Activated CD4-positive, CD25-positive, alpha-beta regulatory T cell (primary cell): ENCODE data around the gene ZRANB2.

Source experiments
- DNase-seq, 4 experiments: peaks; one replicate each; lab custom pipeline; 2025; lab: John Stamatoyannopoulos, UW

ZRANB2 gene

GRCh38 chr1:71068325-71069240 is 12.3 kb downstream of the ZRANB2 start:
- no peak for DNase-seq

DNA sequence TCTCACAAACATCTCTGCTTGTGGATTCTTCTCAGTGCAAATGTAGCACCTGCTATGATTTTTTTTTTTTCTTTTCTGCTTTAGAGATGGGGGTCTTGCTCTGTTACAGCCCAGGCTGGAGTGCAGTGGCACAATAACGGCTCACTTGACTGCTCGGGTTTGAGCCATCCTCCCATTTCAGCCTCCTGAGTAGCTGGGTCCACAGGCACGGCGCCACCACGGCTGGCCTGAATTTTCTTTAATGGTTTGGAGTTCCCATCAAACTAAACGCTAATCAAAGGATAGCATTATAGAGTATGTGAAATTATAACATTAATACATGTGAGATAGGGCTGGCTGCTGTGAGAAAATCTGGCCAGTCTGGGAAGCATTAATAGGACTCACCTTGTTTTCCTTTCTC is 26.0 kb downstream of the ZRANB2 start:
- no peak for DNase-seq

- no peak for DNase-seq
Measured at GRCh38 chr1:71054281-71054731, 26.5 kb downstream of the ZRANB2 start.

DNA sequence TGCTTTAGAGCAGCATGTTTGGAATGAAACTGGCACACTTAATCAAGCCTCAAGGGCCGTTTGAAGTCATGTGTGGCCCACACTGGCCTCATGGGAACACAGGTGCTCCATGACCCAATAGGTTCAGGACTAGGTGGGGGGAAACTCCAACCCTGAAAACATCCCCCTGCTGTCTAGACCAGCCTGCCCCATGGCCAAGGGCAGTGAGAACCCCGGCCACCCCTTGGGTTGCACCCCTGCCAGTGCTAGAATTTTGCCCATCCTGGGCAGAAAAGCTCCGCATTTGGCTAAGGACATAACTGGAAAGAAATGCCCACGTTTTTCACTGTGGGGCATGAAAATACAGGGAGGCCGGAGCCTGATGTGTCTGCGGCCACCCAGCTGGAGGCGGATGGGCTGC is 27.1 kb downstream of the ZRANB2 start:
- DNase-seq: no peak

GRCh38 chr1:71053146-71053545 is 27.7 kb downstream of the ZRANB2 start:
- no peak for DNase-seq

DNA sequence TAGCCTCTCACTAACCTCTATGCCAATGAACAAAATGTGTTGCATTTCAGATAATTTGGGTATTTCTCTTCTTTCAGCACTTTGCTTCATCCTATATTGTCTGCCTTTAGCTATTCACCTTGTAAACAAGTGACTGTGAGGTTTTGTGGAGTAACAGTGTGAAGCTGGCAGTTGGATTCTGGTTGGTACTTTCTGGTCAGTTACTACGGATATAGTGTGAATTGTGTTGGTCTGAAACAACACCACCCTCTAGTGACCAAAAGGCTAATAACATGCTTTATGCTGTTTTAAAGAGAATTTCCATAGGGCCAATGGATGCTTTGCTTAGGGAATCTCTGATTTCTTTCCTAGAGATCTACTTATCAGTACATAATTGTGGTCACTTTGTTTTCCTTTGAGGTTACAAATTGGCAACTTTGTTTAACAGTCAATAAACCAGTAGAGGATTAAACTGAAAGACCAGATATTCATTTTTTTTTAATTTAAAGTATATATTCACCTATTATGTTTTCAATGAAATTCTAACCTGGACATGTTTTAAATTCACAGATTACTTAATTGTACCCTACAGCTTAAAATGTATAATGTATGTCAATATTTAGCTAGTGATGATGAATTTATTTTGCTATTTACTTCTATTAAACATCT is 30.8 kb downstream of the ZRANB2 start:
- DNase-seq: no peak

GRCh38 chr1:71047635-71048607 is 32.9 kb downstream of the ZRANB2 start, which contains the start of gene PTGER3:
TSS of gene PTGER3 (minus strand) at chr1:71047816. CDS start at chr1:71047577, 239 bp downstream.
- DNase-seq: no peak

GRCh38 chr1:71046891-71047634 is 33.8 kb downstream of the ZRANB2 start:
- no peak for DNase-seq

DNA sequence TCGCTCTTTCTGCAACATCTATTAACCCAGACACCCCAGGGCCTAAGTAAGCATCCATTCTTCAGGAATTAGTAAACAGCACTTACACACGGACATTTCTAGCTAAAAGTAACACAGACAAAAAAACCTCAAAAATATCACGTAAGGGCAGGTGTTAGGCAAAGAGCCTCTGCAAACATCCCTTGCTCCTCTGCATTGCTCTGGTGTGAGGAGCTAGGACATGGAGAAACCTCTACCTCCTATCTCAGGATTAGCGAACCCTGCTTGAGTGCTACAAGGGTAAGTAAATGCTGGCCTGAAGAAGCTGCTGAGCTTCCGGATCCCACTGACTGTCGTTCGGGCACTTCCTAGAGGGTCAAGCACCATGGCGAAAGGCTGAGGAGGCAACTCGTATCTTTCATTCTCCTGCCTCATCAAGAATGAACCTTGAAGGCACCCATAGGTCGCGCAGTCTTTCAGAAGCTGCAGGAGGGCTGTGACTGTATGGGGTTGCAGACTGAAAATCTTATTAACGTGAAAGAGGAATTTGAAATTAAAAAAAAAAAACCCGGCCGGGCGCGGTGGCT is 35.3 kb downstream of the ZRANB2 start:
- DNase-seq: no peak

DNA sequence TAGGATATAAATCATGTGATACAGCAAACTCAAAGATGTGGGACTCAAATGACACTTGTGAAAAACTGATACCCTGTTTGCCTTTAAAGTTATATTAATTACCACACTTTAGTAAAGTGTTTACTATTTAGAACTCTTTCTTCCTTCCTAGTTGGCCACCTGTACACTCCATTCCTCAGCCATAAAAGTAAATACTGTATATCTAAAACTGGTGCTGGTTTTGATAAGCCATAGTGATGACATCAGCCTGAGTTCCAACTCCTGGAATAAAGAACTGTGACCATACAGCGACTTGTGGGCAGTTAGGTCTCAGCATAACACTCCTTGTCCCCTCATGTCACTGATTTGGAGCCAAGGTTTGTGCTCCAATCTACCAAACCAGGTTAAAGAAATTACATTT is 36.0 kb downstream of the ZRANB2 start:
- DNase-seq: no peak

- DNase-seq: no peak
Measured at GRCh38 chr1:71043065-71043464, 37.8 kb downstream of the ZRANB2 start.

GRCh38 chr1:71041806-71042205 is 39.0 kb downstream of the ZRANB2 start:
- no peak for DNase-seq

GRCh38 chr1:71039661-71040262 is 41.1 kb downstream of the ZRANB2 start:
- DNase-seq: no peak

GRCh38 chr1:71038942-71039341 is 41.9 kb downstream of the ZRANB2 start:
- no peak for DNase-seq

- no peak for DNase-seq
Measured at GRCh38 chr1:71037829-71038620, 42.8 kb downstream of the ZRANB2 start.

GRCh38 chr1:71037066-71037465 is 43.8 kb downstream of the ZRANB2 start:
- DNase-seq: no peak

DNA sequence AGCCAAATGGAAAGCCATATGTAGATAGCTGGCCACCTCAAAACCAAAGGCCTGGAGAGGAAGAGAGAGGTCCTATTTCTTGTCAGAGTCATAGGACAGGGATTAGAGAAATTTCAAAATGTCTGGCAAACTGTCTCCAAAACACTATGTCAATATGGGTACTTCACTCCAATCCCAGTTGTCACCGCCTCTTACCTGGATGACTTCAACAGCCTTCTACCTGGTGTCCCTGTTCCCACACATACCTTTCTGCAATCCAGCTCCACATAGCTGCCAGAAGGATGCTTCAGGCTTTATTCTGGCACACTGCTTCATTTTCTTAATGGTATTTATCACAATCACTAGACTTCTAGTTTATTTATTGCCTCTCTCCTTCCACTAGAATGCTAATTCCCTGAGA is 47.7 kb downstream of the ZRANB2 start:
- no peak for DNase-seq

GRCh38 chr1:71031426-71031825 is 49.4 kb downstream of the ZRANB2 start:
- DNase-seq: no peak

DNA sequence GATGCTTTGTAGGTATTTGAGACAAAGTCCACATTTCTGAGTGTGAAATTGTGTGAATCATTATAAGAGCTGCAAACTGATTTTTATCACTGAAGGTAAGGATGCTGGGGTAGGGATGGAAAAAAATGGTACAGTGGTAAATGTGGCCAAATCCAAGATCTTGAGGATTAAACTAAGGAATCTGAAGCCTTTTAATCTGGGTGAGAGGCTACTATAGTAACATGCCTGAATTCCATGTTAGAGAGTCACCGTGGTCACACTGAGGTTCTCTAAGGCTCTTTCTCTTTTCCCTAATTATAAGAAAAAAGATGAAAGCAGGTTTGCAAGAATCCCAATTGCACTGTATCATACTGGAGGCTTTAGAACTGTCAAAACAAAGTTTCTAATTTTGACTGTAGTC is 50.8 kb downstream of the ZRANB2 start:
- DNase-seq: no peak

- DNase-seq: no peak
Measured at GRCh38 chr1:71028981-71029380, 51.9 kb downstream of the ZRANB2 start.
